ENCODE results near the gene RBMS3. TPM values are rescaled to one million over a fixed set of nuclear protein-coding genes. Genes with fewer than 3 reads are reported as not detected.

RBMS3 gene
- total RNA-seq, 1 donor from 2014 or later = 33.0 TPM

GRCh38 chr3:29899021-29899420 lies 618.1 kb downstream of the RBMS3 start:
- H4K20me1 ChIP-seq (ENCODE audit: insufficient read depth, low read length) = no peaks in the 10 kb centered on the region
- no peaks in the 10 kb centered on the region for H3K79me2 ChIP-seq (ENCODE audit: insufficient read depth, low read length)
- FAIRE-seq (no peak), DNase-seq (ENCODE audit: low read depth) (no peak)
- Mint-ChIP-seq H3K27me3 (ENCODE audit: low read depth, unreplicated experiment) (no peaks in the 10 kb centered on the region), H3K4me3 (ENCODE audit: unreplicated experiment) (no peak overlapping the region), H3K9me3 (ENCODE audit: unreplicated experiment) (no peaks in the 10 kb centered on the region), H3K36me3 (ENCODE audit: low read depth, unreplicated experiment) (peaks cover 3% of the 10 kb centered on the region), H3K4me1 (ENCODE audit: low read depth, unreplicated experiment) (no peaks in the 10 kb centered on the region), H3K27ac (ENCODE audit: unreplicated experiment) (no peak overlapping the region)
- TF ChIP-seq EZH2 (IDR thresholded peaks at IDR 0.05; ENCODE audit: insufficient read depth, low read length) = no peak
- TF ChIP-seq CTCF (IDR thresholded peaks at IDR 0.05; ENCODE audit: insufficient read depth, low read depth, low read length) = no peak
- H3K4me3 ChIP-seq (ENCODE audit: insufficient read depth, low read depth, low read length) = no peak overlapping the region
- no peak overlapping the region for H3K9ac ChIP-seq (ENCODE audit: low read length)
- no peak overlapping the region for H2AFZ ChIP-seq (ENCODE audit: low read depth, low read length)
- H3K9me3 ChIP-seq (ENCODE audit: insufficient read depth, low read depth, low read length) = no peaks in the 10 kb centered on the region
- no peaks in the 10 kb centered on the region for H3K27me3 ChIP-seq (ENCODE audit: insufficient read depth, low read length)
- no peaks in the 10 kb centered on the region for H3K4me1 ChIP-seq (ENCODE audit: insufficient read depth, low read length)
- H3K36me3 ChIP-seq (ENCODE audit: insufficient read depth, low read length) = peaks cover 9% of the 10 kb centered on the region
- no peak overlapping the region for H3K27ac ChIP-seq (ENCODE audit: low read depth, low read length)
- no peak overlapping the region for H3K4me2 ChIP-seq (ENCODE audit: low read length)

- Histone ChIP-seq H3K4me2 (ENCODE audit: low read length) (no peak overlapping the region), H3K9me3 (ENCODE audit: insufficient read depth, low read depth, low read length) (no peaks in the 10 kb centered on the region), H4K20me1 (ENCODE audit: insufficient read depth, low read length) (no peaks in the 10 kb centered on the region), H3K27ac (ENCODE audit: low read depth, low read length) (no peak overlapping the region), H3K36me3 (ENCODE audit: insufficient read depth, low read length) (peaks cover 9% of the 10 kb centered on the region), H3K9ac (ENCODE audit: low read length) (no peak overlapping the region), H2AFZ (ENCODE audit: low read depth, low read length) (no peak overlapping the region), H3K4me3 (ENCODE audit: insufficient read depth, low read depth, low read length) (no peak overlapping the region), H3K79me2 (ENCODE audit: insufficient read depth, low read length) (no peaks in the 10 kb centered on the region), H3K27me3 (ENCODE audit: insufficient read depth, low read length) (no peaks in the 10 kb centered on the region), H3K4me1 (ENCODE audit: insufficient read depth, low read length) (no peaks in the 10 kb centered on the region)
- H3K27ac Mint-ChIP-seq (ENCODE audit: unreplicated experiment) = no peak overlapping the region
- no peak overlapping the region for H3K4me3 Mint-ChIP-seq (ENCODE audit: unreplicated experiment)
- H3K36me3 Mint-ChIP-seq (ENCODE audit: low read depth, unreplicated experiment) = peaks cover 3% of the 10 kb centered on the region
- no peaks in the 10 kb centered on the region for H3K9me3 Mint-ChIP-seq (ENCODE audit: unreplicated experiment)
- H3K27me3 Mint-ChIP-seq (ENCODE audit: low read depth, unreplicated experiment) = no peaks in the 10 kb centered on the region
- no peaks in the 10 kb centered on the region for H3K4me1 Mint-ChIP-seq (ENCODE audit: low read depth, unreplicated experiment)
- FAIRE-seq (no peak), DNase-seq (ENCODE audit: low read depth) (peak; percentile 12)
- TF ChIP-seq CTCF (IDR thresholded peaks at IDR 0.05; ENCODE audit: insufficient read depth, low read depth, low read length) (no peak), EZH2 (IDR thresholded peaks at IDR 0.05; ENCODE audit: insufficient read depth, low read length) (no peak)
Measured at GRCh38 chr3:29901097-29901496, 620.2 kb downstream of the RBMS3 start.

- Mint-ChIP-seq H3K36me3 (ENCODE audit: low read depth, unreplicated experiment) (no peaks in the 10 kb centered on the region), H3K27me3 (ENCODE audit: low read depth, unreplicated experiment) (no peaks in the 10 kb centered on the region), H3K9me3 (ENCODE audit: unreplicated experiment) (no peaks in the 10 kb centered on the region), H3K4me3 (ENCODE audit: unreplicated experiment) (no peak overlapping the region), H3K4me1 (ENCODE audit: low read depth, unreplicated experiment) (no peaks in the 10 kb centered on the region), H3K27ac (ENCODE audit: unreplicated experiment) (no peak overlapping the region)
- Histone ChIP-seq H3K9ac (ENCODE audit: low read length) (no peak overlapping the region), H3K27me3 (ENCODE audit: insufficient read depth, low read length) (no peaks in the 10 kb centered on the region), H3K9me3 (ENCODE audit: insufficient read depth, low read depth, low read length) (no peaks in the 10 kb centered on the region), H3K4me1 (ENCODE audit: insufficient read depth, low read length) (no peaks in the 10 kb centered on the region), H3K27ac (ENCODE audit: low read depth, low read length) (no peak overlapping the region), H3K4me3 (ENCODE audit: insufficient read depth, low read depth, low read length) (no peak overlapping the region), H3K79me2 (ENCODE audit: insufficient read depth, low read length) (no peaks in the 10 kb centered on the region), H2AFZ (ENCODE audit: low read depth, low read length) (no peak overlapping the region), H3K4me2 (ENCODE audit: low read length) (no peak overlapping the region), H3K36me3 (ENCODE audit: insufficient read depth, low read length) (peaks cover 4% of the 10 kb centered on the region), H4K20me1 (ENCODE audit: insufficient read depth, low read length) (no peaks in the 10 kb centered on the region)
- TF ChIP-seq CTCF (IDR thresholded peaks at IDR 0.05; ENCODE audit: insufficient read depth, low read depth, low read length) = no peak
- TF ChIP-seq EZH2 (IDR thresholded peaks at IDR 0.05; ENCODE audit: insufficient read depth, low read length) = no peak
- DNase-seq (ENCODE audit: low read depth) = no peak
- FAIRE-seq = no peak
Measured at GRCh38 chr3:29903600-29903999, 622.7 kb downstream of the RBMS3 start.
